Calu3 (cell line): Measurements from ENCODE around the gene TEX101. TPM values are rescaled to one million over a fixed set of nuclear protein-coding genes. Genes with fewer than 3 reads are reported as not detected.
"Not testable (repeated sequence)": the region's sequence is repeated elsewhere in the genome, so short reads cannot be mapped to it uniquely, and the experiment has no call there.

Experiments used
- BruUV-seq: library from RNA; stranded (reverse); fragments of 400-500 nt; replicated peaks from 2 replicates; lab custom pipeline; 2021; lab: Mats Ljungman, UMichigan
- CTCF ChIA-PET: fragments of 300-600 bp; sonication (Branson Sonifier 250); formaldehyde crosslinking; loops from one replicate; lab custom pipeline; 2022; ENCODE audit warnings: antibody characterized with exemption; lab: Charles Lee
- DNase-seq: peaks from one replicate; pipeline ENCODE4 v3.0.0; 2022
- H3K27ac Mint-ChIP-seq: one replicate; pipeline ENCODE4 v1.8.0; 2022; ENCODE audit warnings: mixed read lengths; ENCODE audit not compliant: unreplicated experiment
- H3K27me3 Mint-ChIP-seq: one replicate; pipeline ENCODE4 v1.8.0; 2022; ENCODE audit warnings: mixed read lengths; ENCODE audit not compliant: unreplicated experiment
- H3K36me3 Mint-ChIP-seq: one replicate; pipeline ENCODE4 v1.8.0; 2022; ENCODE audit warnings: mild to moderate bottlenecking, moderate library complexity, mixed read lengths; ENCODE audit not compliant: insufficient read depth, unreplicated experiment
- H3K4me1 Mint-ChIP-seq: one replicate; pipeline ENCODE4 v1.8.0; 2022; ENCODE audit warnings: mild to moderate bottlenecking, low read depth, mixed read lengths; ENCODE audit not compliant: unreplicated experiment
- H3K4me3 Mint-ChIP-seq: one replicate; pipeline ENCODE4 v1.8.0; 2022; ENCODE audit warnings: mild to moderate bottlenecking, low read depth, moderate library complexity, mixed read lengths; ENCODE audit not compliant: unreplicated experiment
- H3K9me3 Mint-ChIP-seq: one replicate; pipeline ENCODE4 v1.8.0; 2022; ENCODE audit warnings: low read depth, mixed read lengths; ENCODE audit not compliant: unreplicated experiment
- intact Hi-C: fragments of 100-400 bp; cut with micrococcal nuclease; formaldehyde crosslinking; loops from one replicate; pipeline ENCODE4 v1.10.0; 2022; ENCODE audit not compliant: unreplicated experiment
- total RNA-seq: library from RNA; stranded (reverse); gene quantifications from 2 replicates; pipeline ENCODE4 v1.2.3, GENCODE V29; 2022
- TF ChIP-seq, protein P1 (sequence below): fragments of 200-600 bp; IDR thresholded peaks from one replicate; pipeline ENCODE4 v1.8.0; 2022; ENCODE audit warnings: antibody characterized with exemption; ENCODE audit not compliant: unreplicated experiment

TEX101 gene
- total RNA-seq, 1 experiment from 2014 or later: not detected

DNA sequence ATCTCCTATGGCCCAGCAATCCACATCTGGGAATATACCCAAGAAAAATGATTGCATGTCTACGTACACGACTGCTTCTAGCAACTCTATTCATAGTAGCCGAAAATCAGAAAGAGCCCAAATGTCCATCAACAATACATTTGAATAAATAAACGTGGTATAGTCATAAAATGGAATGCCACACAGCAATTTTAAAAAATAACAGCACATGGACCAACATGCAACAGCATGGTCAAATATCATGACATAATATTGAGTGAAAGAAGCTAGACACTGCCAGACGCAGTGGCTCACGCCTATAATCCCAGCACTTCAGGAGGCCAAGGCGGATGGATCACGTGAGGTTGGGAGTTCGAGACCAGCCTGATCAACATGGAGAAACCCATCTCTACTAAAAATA, 16.3 kb downstream of the TEX101 start:
- TF ChIP-seq, protein P1, sequence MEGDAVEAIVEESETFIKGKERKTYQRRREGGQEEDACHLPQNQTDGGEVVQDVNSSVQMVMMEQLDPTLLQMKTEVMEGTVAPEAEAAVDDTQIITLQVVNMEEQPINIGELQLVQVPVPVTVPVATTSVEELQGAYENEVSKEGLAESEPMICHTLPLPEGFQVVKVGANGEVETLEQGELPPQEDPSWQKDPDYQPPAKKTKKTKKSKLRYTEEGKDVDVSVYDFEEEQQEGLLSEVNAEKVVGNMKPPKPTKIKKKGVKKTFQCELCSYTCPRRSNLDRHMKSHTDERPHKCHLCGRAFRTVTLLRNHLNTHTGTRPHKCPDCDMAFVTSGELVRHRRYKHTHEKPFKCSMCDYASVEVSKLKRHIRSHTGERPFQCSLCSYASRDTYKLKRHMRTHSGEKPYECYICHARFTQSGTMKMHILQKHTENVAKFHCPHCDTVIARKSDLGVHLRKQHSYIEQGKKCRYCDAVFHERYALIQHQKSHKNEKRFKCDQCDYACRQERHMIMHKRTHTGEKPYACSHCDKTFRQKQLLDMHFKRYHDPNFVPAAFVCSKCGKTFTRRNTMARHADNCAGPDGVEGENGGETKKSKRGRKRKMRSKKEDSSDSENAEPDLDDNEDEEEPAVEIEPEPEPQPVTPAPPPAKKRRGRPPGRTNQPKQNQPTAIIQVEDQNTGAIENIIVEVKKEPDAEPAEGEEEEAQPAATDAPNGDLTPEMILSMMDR: no peak
- peaks cover 38% of the 10 kb centered on the region for H3K4me1 Mint-ChIP-seq
- H3K36me3 Mint-ChIP-seq: peaks cover 11% of the 10 kb centered on the region
- BruUV-seq: no TSS peak
- no peak for DNase-seq
- H3K27me3 Mint-ChIP-seq: no peaks in the 10 kb centered on the region
- peak overlapping the region; percentile 74 for H3K27ac Mint-ChIP-seq
- intact Hi-C loops: no loop called here
- peaks cover 3% of the 10 kb centered on the region for H3K9me3 Mint-ChIP-seq
- no peak overlapping the region for H3K4me3 Mint-ChIP-seq
- CTCF ChIA-PET: interaction anchor here (0.6 to 1.2 kb wide), 3 partner anchors 8 to 396 kb away, joined by 3 to 13 read pairs (median 4); partner anchors contain the start of gene ZNF283

DNA sequence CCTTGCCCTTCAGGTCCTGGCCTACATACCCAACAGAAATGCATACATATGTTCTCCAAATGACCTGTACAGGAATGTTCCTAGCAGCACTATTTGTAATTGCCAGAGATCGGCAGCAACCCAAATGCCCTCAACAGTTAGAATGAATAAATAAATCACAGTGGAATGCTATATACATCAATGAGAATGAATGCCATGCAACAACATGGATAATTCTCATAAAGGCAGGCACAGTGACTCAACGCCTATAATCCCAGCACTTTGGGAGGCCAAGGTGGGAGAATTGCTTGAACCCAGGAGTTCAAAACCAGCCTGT, 18.6 kb downstream of the TEX101 start:
- Mint-ChIP-seq H3K4me3 (no peak overlapping the region), H3K27me3 (no peaks in the 10 kb centered on the region), H3K36me3 (peaks cover 11% of the 10 kb centered on the region), H3K9me3 (peaks cover 3% of the 10 kb centered on the region), H3K4me1 (peaks cover 20% of the 10 kb centered on the region), H3K27ac (no peak overlapping the region)
- TF ChIP-seq, protein P1: no peak
- no TSS peak for BruUV-seq
- no peak for DNase-seq
- CTCF ChIA-PET: interaction anchor here (1.0 to 1.9 kb wide), 2 partner anchors 71 to 86 kb away, joined by 3 to 11 read pairs; no protein-coding TSS in a partner anchor
- intact Hi-C loops: loop anchor here (1.0 kb wide), 1 partner anchor 86 kb away; no protein-coding TSS in a partner anchor

DNA sequence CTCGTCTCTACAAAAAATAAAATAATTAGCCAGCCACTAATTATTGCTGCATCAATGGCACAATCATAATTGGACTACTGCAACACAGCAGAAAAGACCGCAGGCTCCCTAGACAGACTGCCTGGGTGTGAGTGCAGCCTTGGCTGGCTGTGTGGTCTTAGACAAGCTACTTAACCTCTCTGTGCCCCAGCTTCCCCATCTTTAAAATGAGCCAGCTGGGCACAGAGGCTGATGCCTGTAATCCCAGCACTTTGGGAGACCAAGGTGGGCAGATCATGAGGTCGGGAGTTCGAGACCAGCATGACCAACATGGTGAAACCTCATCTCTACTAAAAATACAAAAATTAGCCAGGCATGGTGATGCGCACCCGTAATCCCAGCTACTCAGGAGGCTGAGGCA, 19.0 kb downstream of the TEX101 start:
- H3K4me1 Mint-ChIP-seq: peaks cover 24% of the 10 kb centered on the region
- H3K27ac Mint-ChIP-seq: no peak overlapping the region
- TF ChIP-seq, protein P1: no peak
- peaks cover 3% of the 10 kb centered on the region for H3K9me3 Mint-ChIP-seq
- intact Hi-C loops: loop anchor here (1.0 kb wide), 1 partner anchor 86 kb away; no protein-coding TSS in a partner anchor
- peaks cover 11% of the 10 kb centered on the region for H3K36me3 Mint-ChIP-seq
- DNase-seq: no peak
- CTCF ChIA-PET: interaction anchor here (1.9 kb wide), 1 partner anchor 86 kb away, joined by 11 read pairs; no protein-coding TSS in a partner anchor
- BruUV-seq: no TSS peak
- H3K4me3 Mint-ChIP-seq: no peak overlapping the region
- no peaks in the 10 kb centered on the region for H3K27me3 Mint-ChIP-seq

DNA sequence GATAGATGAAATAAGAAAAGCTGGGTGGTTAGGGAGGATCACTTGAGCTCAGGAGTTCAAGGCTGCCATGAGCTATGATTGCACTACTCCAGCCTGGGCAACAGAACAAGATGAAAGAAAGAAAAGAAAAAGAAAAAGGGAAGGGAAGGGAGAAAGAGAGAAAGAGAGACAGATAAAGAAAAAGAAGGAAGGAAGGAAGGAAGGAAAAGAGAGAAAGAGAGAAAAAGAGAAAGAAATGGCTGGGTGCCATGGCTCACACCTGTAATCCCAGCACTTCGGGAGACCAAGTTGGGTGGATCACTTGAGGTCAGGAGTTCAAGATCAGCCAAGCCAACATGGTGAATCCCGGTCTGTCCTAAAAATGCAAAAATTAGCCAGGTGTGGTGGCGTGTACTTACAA, 21.1 kb downstream of the TEX101 start:
- BruUV-seq: no TSS peak
- TF ChIP-seq, protein P1: no peak
- H3K27me3 Mint-ChIP-seq: no peaks in the 10 kb centered on the region
- H3K9me3 Mint-ChIP-seq: peaks cover 3% of the 10 kb centered on the region
- no peak for DNase-seq
- H3K36me3 Mint-ChIP-seq: peaks cover 1% of the 10 kb centered on the region
- intact Hi-C loops: no loop called here
- CTCF ChIA-PET: interaction anchor here (0.6 to 0.7 kb wide), 2 partner anchors 135 to 191 kb away, joined by 4 read pairs; no protein-coding TSS in a partner anchor
- H3K27ac Mint-ChIP-seq: no peak overlapping the region
- H3K4me1 Mint-ChIP-seq: peaks cover 13% of the 10 kb centered on the region
- no peak overlapping the region for H3K4me3 Mint-ChIP-seq

DNA sequence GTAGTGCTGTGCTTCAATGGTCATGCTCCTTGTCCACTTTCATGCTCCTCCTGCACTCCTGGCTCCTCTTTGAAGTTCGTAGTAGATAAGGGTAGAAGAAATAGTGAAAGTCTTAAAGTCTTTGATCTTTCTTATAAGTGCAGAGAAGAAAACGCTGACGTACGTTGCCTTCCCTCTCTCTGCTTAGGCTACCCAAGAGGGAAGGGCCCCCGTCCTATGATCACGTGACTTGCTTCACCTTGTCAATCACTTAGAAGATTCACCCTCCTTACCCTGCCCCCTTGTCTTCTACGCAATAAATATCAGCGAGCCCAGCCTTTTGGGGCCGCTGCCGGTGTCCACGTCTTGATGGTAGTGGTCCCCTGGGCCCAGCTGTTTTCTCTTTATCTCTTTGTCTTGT, 22.6 kb downstream of the TEX101 start:
- H3K27ac Mint-ChIP-seq, H3K36me3 Mint-ChIP-seq, intact Hi-C loops, DNase-seq, H3K27me3 Mint-ChIP-seq, BruUV-seq, CTCF ChIA-PET, H3K4me1 Mint-ChIP-seq, H3K9me3 Mint-ChIP-seq, H3K4me3 Mint-ChIP-seq: not testable (repeated sequence)
